GM19438 (cell line): ENCODE results near the gene PLXNB1.

Experiments used
- ATAC-seq: cut with Tn5 transposase; IDR thresholded peaks from one replicate; pipeline ENCODE4 v1.9.1; 2021; ENCODE audit warnings: low read depth; ENCODE audit not compliant: unreplicated experiment

Gene PLXNB1

GRCh38 chr3:48388966-48389365 lies 40.9 kb downstream of the PLXNB1 start:
- ATAC-seq: no peak

GRCh38 chr3:48387634-48388033 lies 42.3 kb downstream of the PLXNB1 start:
- no peak for ATAC-seq

GRCh38 chr3:48372862-48373435 lies 56.9 kb downstream of the PLXNB1 start:
- no peak for ATAC-seq

- ATAC-seq: no peak
These were observed 57.5 kb downstream of the PLXNB1 start for GRCh38 chr3:48372377-48372770.

GRCh38 chr3:48371651-48372376 lies 58.1 kb downstream of the PLXNB1 start, which contains the start of gene FBXW12:
Gene FBXW12, plus strand, starts transcription at chr3:48372219. Its CDS starts 549 bp downstream, at chr3:48372768.
- no peak for ATAC-seq

- ATAC-seq: no peak
These were observed 59.6 kb downstream of the PLXNB1 start for GRCh38 chr3:48370333-48370713.

- ATAC-seq: no peak
These were observed 60.1 kb downstream of the PLXNB1 start for GRCh38 chr3:48369693-48370332.

GRCh38 chr3:48367201-48367600 lies 62.7 kb downstream of the PLXNB1 start:
- ATAC-seq: no peak

- ATAC-seq: no peak
These were observed 65.0 kb downstream of the PLXNB1 start for GRCh38 chr3:48364840-48365239.

GRCh38 chr3:48361928-48362327 lies 68.0 kb downstream of the PLXNB1 start:
- no peak for ATAC-seq

GRCh38 chr3:48356419-48356818 lies 73.5 kb downstream of the PLXNB1 start:
- ATAC-seq: no peak

GRCh38 chr3:48353987-48354386 lies 75.9 kb downstream of the PLXNB1 start:
- ATAC-seq: no peak
